OCI-LY1 (cell line): ENCODE data around the gene GP1BB.

Experiments
- EZH2 ChIP-seq: fragments of 200-600 bp; sonication (generic), shearing (Covaris generic); IDR thresholded peaks from 2 replicates; pipeline ENCODE4 v1.8.0; 2017; ENCODE audit warnings: borderline replicate concordance, mixed run types, mild to moderate bottlenecking, antibody characterized with exemption, low read length, moderate library complexity, mixed read lengths
- TF ChIP-seq, protein P1 (sequence below): fragments of 200-600 bp; sonication (generic), shearing (Covaris generic); IDR thresholded peaks from 2 replicates; pipeline ENCODE4 v1.5.1; 2017; ENCODE audit warnings: mild to moderate bottlenecking, antibody characterized with exemption, low read length, moderate library complexity, mixed read lengths

DNA sequence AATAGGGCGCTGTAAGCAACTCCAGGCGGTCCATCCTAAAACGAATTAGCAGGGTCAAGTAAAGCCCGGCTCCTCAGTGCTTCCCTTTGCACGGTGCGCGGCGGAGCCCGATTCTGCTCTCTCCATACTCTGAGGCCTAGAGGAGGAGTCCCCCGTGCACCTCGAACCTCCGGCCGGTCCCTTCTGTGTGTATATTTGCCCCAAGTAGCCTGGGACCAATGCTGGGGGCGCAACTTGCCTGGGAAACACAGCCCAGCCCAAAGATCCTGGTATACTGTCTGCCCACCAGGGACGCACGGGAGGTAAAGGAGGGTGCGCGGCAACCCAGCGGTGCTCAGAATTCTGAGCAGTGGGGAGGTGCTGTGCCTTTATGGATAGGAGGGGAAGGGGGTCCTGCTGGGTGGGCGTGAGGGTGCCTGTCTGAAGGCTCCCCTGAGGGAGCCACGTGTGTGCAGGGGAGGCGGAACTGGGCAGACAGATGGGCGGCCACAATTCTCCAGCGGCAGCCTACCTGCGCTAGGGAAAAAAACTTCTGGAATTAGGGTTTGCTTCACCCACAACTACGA lies 32.5 kb downstream of the GP1BB start:
- TF ChIP-seq EZH2: no peak
- TF ChIP-seq, protein P1, sequence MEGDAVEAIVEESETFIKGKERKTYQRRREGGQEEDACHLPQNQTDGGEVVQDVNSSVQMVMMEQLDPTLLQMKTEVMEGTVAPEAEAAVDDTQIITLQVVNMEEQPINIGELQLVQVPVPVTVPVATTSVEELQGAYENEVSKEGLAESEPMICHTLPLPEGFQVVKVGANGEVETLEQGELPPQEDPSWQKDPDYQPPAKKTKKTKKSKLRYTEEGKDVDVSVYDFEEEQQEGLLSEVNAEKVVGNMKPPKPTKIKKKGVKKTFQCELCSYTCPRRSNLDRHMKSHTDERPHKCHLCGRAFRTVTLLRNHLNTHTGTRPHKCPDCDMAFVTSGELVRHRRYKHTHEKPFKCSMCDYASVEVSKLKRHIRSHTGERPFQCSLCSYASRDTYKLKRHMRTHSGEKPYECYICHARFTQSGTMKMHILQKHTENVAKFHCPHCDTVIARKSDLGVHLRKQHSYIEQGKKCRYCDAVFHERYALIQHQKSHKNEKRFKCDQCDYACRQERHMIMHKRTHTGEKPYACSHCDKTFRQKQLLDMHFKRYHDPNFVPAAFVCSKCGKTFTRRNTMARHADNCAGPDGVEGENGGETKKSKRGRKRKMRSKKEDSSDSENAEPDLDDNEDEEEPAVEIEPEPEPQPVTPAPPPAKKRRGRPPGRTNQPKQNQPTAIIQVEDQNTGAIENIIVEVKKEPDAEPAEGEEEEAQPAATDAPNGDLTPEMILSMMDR: no peak
